Activated T-cell treated with anti-CD3 and anti-CD28 coated beads for 24 hours (primary cell): ENCODE measurements around the gene MEGF11.

Experiments
- DNase-seq: peaks from one replicate; pipeline ENCODE4 v3.0.0-alpha.2; 2020; ENCODE audit warnings: low read depth

Gene MEGF11

GRCh38 chr15:66089509-66089908 is 164.0 kb downstream of the MEGF11 start:
- no peak for DNase-seq

DNA sequence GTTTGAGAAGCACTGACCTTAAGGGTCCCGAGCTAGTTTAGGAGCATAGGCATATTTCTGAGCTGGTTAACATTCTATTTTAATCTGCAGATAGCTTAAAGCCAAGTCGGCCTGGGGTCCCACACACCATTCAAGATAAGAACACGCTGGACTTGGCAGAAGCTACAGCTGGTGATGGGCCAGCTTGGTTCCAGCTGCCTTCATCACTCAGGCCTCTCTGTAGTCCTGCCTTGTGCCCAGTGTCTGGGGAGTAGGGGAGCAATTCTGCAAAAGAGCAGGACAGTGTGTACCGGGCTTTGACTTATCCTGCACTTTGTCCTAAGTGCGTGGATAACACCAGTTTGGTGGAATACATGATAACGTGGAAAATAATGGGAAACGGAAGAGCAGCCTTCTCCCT is 164.5 kb downstream of the MEGF11 start:
- DNase-seq, result no peak

GRCh38 chr15:66085128-66085527 is 168.4 kb downstream of the MEGF11 start:
- no peak for DNase-seq

- DNase-seq, result no peak
Measured at GRCh38 chr15:66084704-66085103, 168.8 kb downstream of the MEGF11 start.

GRCh38 chr15:66080717-66081398 is 172.7 kb downstream of the MEGF11 start:
- DNase-seq, result no peak

GRCh38 chr15:66078929-66079275 is 174.6 kb downstream of the MEGF11 start:
- no peak for DNase-seq

DNA sequence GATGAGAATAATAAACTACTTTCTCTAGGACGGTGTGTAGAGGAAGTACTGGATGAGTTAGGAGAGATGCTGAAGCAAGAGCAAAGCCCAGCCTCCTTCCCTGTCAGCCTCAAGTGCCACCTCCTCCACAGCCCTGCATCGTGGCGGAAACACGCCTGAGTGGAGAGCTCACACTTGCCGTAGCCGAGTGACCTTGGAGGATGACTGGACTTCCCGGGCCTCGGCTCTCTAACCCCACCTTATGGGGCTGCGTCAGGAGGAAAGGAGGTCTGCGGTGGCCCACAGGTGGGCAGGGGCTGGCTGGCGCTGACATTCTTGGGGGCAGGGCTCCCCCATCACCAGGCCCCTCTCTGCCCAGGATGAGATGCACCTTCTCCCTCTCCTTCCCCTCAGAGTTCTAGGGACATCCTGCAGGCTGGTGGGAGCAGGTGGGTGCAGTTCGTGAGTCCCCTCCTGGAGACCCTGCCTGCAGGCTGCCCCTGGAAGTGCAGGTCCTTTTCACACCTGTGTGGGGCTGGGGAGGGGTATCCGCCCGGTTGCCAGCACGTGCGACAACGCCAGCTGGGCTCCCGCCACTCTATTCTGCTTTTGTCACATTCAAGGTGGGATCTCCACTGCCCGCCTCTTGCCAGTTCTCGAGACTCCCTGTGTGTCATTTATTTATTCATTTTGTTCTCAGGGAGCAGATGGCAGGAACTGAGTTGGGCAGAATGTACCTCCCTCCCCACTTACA is 175.2 kb downstream of the MEGF11 start:
- DNase-seq, result no peak

DNA sequence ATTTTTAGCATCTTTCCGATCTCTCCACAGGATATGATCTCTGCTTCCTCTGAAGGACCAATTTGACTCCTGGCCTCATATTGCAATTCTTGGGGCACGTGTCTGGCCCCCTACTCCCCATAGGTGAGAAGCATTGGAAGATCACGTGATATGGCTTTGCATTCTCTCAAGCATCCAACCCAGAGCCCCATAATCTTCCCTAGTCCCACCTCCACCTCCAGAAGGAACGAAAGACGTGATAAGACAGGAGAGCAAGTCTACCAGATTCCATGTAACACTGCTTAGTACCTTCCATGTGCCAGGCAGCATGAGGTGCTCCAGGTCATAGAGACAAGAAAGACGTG is 176.3 kb downstream of the MEGF11 start:
- no peak for DNase-seq

- DNase-seq, result no peak
Measured at GRCh38 chr15:66076591-66077319, 176.8 kb downstream of the MEGF11 start.

DNA sequence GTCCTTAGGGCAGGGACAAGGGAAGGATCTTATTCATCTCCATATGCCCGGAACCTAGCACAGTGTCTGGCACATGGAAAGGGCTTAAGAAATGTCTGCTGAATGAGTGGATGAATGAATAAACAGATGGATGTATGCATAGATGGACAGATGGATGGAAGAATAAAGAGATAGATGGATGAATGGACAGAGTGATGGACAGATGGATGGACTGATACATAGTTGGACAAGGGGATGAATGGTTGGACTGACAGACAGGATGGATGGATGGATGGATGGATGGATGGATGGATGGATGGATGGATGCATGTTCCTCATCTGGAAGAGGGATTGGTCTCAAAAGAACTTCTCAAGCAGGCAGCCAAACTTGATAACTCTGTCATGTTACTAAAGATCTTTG is 177.6 kb downstream of the MEGF11 start:
- DNase-seq, result no peak

DNA sequence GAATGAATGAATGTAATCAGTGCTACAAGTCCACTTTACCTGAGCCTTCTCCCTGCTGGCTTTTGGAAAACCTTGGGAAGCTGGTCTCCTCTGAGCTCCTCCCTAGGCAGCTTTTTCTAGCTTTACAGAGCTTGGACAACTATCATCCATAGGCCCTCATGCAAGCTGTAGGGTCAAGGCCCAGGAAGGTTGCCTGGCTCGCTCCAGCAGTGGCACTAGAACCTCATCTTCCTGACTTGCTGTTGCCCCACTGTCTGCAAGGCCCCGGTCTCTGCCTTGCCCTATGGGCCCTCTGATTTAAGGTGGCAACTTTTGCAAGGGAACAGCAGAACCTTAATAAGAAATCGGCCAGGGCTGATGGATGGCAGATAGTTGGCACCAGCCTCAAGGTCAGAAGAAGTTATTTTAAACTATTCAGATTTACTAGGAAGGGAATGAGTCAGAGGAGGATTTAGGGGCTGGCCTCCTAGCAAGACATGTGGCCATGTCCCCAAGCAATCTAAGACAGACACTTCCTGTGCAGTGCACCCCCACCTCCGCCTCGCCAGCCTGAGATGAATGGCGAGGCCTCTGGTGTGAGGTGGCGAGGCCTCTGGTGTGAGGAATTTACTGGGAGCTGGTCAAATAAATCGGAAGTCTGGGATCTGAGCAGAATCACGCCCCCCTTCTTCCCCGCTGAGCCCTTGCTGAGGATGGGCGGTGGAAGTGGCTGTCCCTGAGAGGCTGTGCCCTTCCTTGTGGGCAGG is 180.8 kb downstream of the MEGF11 start:
- DNase-seq, result no peak

- no peak for DNase-seq
Measured at GRCh38 chr15:66071921-66072295, 181.6 kb downstream of the MEGF11 start.

GRCh38 chr15:66071160-66071920 is 182.2 kb downstream of the MEGF11 start:
- DNase-seq, result no peak

DNA sequence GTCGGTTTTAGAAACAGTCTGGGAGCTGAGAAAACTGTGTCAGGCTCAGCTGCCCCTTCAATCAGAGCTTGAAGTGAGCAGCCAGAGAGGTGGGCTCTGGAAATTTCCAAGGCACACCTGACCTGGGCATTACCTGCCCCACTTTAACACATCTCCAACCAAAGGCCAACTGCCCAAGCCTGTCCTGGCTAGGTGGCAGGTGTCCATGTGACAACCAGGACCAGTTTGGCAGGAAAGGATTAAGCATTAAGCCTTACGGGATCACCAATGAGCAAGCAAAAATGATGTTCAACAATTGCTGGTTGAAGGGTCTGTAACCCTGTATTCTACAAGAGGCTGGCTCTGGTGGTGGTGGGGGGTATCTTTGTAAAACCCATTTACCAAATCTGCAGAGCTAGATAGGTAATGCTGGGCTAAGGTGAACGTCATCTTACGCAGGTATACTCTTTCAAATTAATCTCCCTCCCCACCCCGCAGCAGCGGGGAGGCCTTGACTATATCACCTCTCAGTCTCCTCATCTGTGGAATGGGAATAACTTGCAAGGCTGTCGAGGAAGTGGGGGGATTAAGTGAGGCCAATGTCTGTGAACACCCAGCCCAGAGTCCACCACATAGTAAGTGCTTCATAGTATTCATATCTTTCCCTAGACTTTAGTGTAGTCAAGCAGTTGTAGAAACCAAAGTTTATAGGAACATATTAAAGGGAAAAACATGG is 183.2 kb downstream of the MEGF11 start:
- DNase-seq, result no peak

DNA sequence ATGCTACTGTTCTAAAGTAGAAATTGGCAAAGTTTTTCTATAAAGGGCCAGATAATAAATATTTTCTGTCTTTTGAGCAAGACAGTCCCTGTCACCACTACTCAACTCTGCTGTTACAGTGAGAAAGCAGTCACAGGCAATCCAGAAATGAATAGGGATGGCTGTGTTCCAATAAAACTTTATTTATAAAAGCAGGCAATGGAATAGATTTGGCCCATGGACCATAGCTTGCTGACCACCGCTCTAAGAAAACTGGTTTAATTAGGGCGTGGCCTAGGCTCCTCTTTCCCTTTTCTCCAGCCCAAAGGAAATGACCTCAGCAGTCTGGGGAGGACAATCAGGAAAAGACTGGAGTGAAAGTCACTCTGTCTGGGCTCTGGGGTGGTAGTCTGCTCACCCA is 183.8 kb downstream of the MEGF11 start:
- no peak for DNase-seq

GRCh38 chr15:66068801-66069200 is 184.7 kb downstream of the MEGF11 start:
- no peak for DNase-seq

DNA sequence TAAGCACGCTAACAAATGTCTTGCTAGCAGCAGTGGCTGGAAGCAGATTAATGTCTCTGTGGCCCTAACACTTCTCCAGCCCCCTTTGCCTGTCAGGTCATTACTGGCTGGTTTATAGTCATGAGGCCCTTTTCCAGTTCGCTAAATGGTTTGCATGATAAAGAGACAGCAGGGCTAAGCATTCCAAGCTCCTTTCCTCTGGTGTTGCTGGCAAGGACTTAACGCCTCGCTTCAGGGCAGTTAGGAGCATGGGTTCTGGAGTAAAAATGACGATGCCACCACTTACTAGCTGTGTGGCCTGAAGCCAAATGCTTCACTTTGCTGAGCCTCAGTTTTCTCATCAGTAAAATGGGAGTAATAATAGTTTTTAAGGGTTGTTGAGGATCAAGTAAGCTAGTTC is 185.9 kb downstream of the MEGF11 start:
- DNase-seq, result no peak

GRCh38 chr15:66066481-66066880 is 187.1 kb downstream of the MEGF11 start:
- DNase-seq, result no peak

DNA sequence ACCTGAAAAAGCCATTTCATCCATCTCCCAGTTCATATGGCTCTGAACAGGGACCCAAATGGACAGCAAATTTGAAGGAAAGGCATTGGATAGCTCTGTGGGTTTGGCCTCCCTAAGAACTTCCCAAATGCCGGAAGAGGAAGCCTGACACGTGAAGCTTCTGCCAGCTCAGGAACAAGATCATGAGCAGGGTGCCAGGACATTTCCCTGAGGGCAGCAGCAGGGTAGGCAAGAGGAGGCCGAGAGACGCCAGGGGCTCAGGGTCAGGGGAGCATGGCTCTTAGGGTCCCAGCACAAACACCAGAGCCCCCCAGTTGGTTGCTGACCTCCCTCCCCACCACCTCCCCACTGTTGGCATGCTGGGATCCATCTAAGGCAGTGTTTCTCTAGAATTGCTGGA is 187.5 kb downstream of the MEGF11 start:
- DNase-seq, result no peak

GRCh38 chr15:66065325-66065724 is 188.2 kb downstream of the MEGF11 start:
- DNase-seq, result no peak

GRCh38 chr15:66063147-66063546 is 190.4 kb downstream of the MEGF11 start:
- no peak for DNase-seq
